H9 (cell line): ENCODE data around the gene OR51S1. TPM values are rescaled to one million over a fixed set of nuclear protein-coding genes. Genes with fewer than 3 reads are reported as not detected.

Source experiments
- DNase-seq: peaks from one replicate; pipeline ENCODE4 v3.0.0-alpha.2; 2017
- H2AFZ ChIP-seq: one replicate; pipeline ENCODE4 v1.6.1; 2013; ENCODE audit warnings: mild to moderate bottlenecking, low read length, control low read depth, moderate library complexity
- H2AK5ac ChIP-seq: 2 replicates; pipeline ENCODE4 v1.6.1; 2013; ENCODE audit warnings: low read length, control low read depth, mixed read lengths; ENCODE audit not compliant: insufficient read length
- H2BK120ac ChIP-seq: one replicate; pipeline ENCODE4 v1.6.1; 2013; ENCODE audit warnings: low read depth, mild to moderate bottlenecking, low read length, control low read depth, inconsistent platforms; ENCODE audit not compliant: poor library complexity, severe bottlenecking
- H2BK12ac ChIP-seq: 2 replicates; pipeline ENCODE4 v1.6.1; 2013; ENCODE audit warnings: low read length, control low read depth, mixed read lengths, low read depth; ENCODE audit not compliant: insufficient read length
- H2BK15ac ChIP-seq: 2 replicates; pipeline ENCODE4 v1.6.1; 2013; ENCODE audit warnings: low read depth, low read length, control low read depth
- H2BK20ac ChIP-seq: one replicate; pipeline ENCODE4 v1.6.1; 2013; ENCODE audit warnings: low read depth, mild to moderate bottlenecking, low read length, control low read depth, inconsistent platforms; ENCODE audit not compliant: poor library complexity, severe bottlenecking
- H2BK5ac ChIP-seq: 2 replicates; pipeline ENCODE4 v1.6.1; 2013; ENCODE audit warnings: low read length, control low read depth, mixed read lengths; ENCODE audit not compliant: insufficient read length
- H3K14ac ChIP-seq: 2 replicates; pipeline ENCODE4 v1.6.1; 2013; ENCODE audit warnings: low read length, control low read depth; ENCODE audit not compliant: insufficient read depth
- H3K18ac ChIP-seq: 2 replicates; pipeline ENCODE4 v1.6.1; 2013; ENCODE audit warnings: low read depth, mild to moderate bottlenecking, mixed read lengths, low read length, control low read depth; ENCODE audit not compliant: insufficient read length
- H3K23ac ChIP-seq: 2 replicates; pipeline ENCODE4 v1.6.1; 2013; ENCODE audit warnings: low read length, control low read depth, mixed read lengths, low read depth; ENCODE audit not compliant: insufficient read length
- H3K23me2 ChIP-seq: 2 replicates; pipeline ENCODE4 v1.6.1; 2013; ENCODE audit warnings: low read depth, mild to moderate bottlenecking, mixed read lengths, low read length, control low read depth; ENCODE audit not compliant: insufficient read length, poor library complexity, severe bottlenecking
- H3K27ac ChIP-seq: 2 replicates; pipeline ENCODE4 v1.5.1; 2013; ENCODE audit warnings: low read length, control low read depth, mixed read lengths, low read depth; ENCODE audit not compliant: insufficient read length
- H3K27me3 ChIP-seq: 2 replicates; pipeline ENCODE4 v1.6.1; 2013; ENCODE audit warnings: low read length, control low read depth, inconsistent platforms; ENCODE audit not compliant: insufficient read depth
- H3K4ac ChIP-seq: 2 replicates; pipeline ENCODE4 v1.6.1; 2013; ENCODE audit warnings: low read depth, mild to moderate bottlenecking, control low read depth, inconsistent platforms, low read length, moderate library complexity
- H3K4me1 ChIP-seq: 2 replicates; pipeline ENCODE4 v1.6.1; 2013; ENCODE audit warnings: low read length, control low read depth, inconsistent platforms; ENCODE audit not compliant: insufficient read depth
- H3K4me2 ChIP-seq: 2 replicates; pipeline ENCODE4 v1.6.1; 2013; ENCODE audit warnings: low read length, control low read depth, mixed read lengths; ENCODE audit not compliant: insufficient read length, insufficient read depth
- H3K56ac ChIP-seq: 2 replicates; pipeline ENCODE4 v1.6.1; 2013; ENCODE audit warnings: low read depth, mild to moderate bottlenecking, mixed read lengths, low read length, control low read depth; ENCODE audit not compliant: insufficient read length
- H3K79me1 ChIP-seq: 2 replicates; pipeline ENCODE4 v1.6.1; 2013; ENCODE audit warnings: low read depth, mild to moderate bottlenecking, moderate library complexity, low read length, control low read depth, inconsistent platforms; ENCODE audit not compliant: insufficient read depth, poor library complexity, severe bottlenecking
- H3K79me2 ChIP-seq: 2 replicates; pipeline ENCODE4 v1.6.1; 2013; ENCODE audit warnings: low read length, control low read depth, inconsistent platforms; ENCODE audit not compliant: insufficient read depth
- H3K9ac ChIP-seq: 2 replicates; pipeline ENCODE4 v1.6.1; 2013; ENCODE audit warnings: low read length, control low read depth, mixed read lengths; ENCODE audit not compliant: insufficient read length; ENCODE audit errors: extremely low read depth
- H3K9me3 ChIP-seq: one replicate; pipeline ENCODE4 v1.6.1; 2013; ENCODE audit warnings: low read depth, low read length, inconsistent platforms; ENCODE audit not compliant: control insufficient read depth
- H3T11ph ChIP-seq: one replicate; pipeline ENCODE4 v1.6.1; 2013; ENCODE audit warnings: mild to moderate bottlenecking, low read length, control low read depth, inconsistent platforms
- H4K20me1 ChIP-seq: one replicate; pipeline ENCODE4 v1.6.1; 2013; ENCODE audit not compliant: control insufficient read depth, insufficient read length, insufficient read depth
- H4K5ac ChIP-seq: 2 replicates; pipeline ENCODE4 v1.6.1; 2013; ENCODE audit warnings: low read depth, mild to moderate bottlenecking, mixed read lengths, low read length, control low read depth; ENCODE audit not compliant: insufficient read length
- H4K8ac ChIP-seq: replicated peaks from 2 replicates; pipeline ENCODE4 v1.6.1; 2013; ENCODE audit warnings: low read length, control low read depth, mixed read lengths, low read depth; ENCODE audit not compliant: insufficient read length
- H4K91ac ChIP-seq: 2 replicates; pipeline ENCODE4 v1.6.1; 2013; ENCODE audit warnings: low read depth, mild to moderate bottlenecking, moderate library complexity, mixed read lengths, low read length, control low read depth; ENCODE audit not compliant: insufficient read length
- H3K27ac Mint-ChIP-seq, 3 experiments: 2 replicates in 2 of 3; 3 replicates in 1 of 3; pipeline ENCODE4 v1.8.0; 2020 to 2021; ENCODE audit warnings: mixed read lengths in 3 of 3, mild to moderate bottlenecking in 1 of 3, moderate library complexity in 1 of 3
- H3K27me3 Mint-ChIP-seq: 2 replicates; pipeline ENCODE4 v1.8.0; 2021; ENCODE audit warnings: low read depth, mild to moderate bottlenecking, moderate library complexity, mixed read lengths
- H3K36me3 Mint-ChIP-seq, 3 experiments: 2 replicates in 2 of 3; 3 replicates in 1 of 3; pipeline ENCODE4 v1.8.0; 2020 to 2021; ENCODE audit warnings: low read depth in 3 of 3, mixed read lengths in 3 of 3; ENCODE audit not compliant: insufficient read depth in 1 of 3
- H3K4me1 Mint-ChIP-seq, 2 experiments: 2 replicates each; pipeline ENCODE4 v1.8.0; 2020; ENCODE audit warnings: mixed read lengths in 2 of 2
- H3K4me3 Mint-ChIP-seq, 2 experiments: 2 replicates in 1 of 2; 3 replicates in 1 of 2; pipeline ENCODE4 v1.8.0; 2020 to 2021; ENCODE audit warnings: mild to moderate bottlenecking in 2 of 2, mixed read lengths in 2 of 2, moderate library complexity in 1 of 2
- H3K9me3 Mint-ChIP-seq, 2 experiments: 2 replicates in 1 of 2; 3 replicates in 1 of 2; pipeline ENCODE4 v1.8.0; 2020; ENCODE audit warnings: mild to moderate bottlenecking in 2 of 2, mixed read lengths in 2 of 2, moderate library complexity in 1 of 2
- CTCF ChIP-seq: fragments of 200-600 bp; sonication (generic); conservative IDR thresholded peaks from 3 replicates; pipeline ENCODE4 v1.8.0; 2021; ENCODE audit warnings: antibody characterized with exemption, mild to moderate bottlenecking
- total RNA-seq: library from RNA; stranded (reverse); gene quantifications from 2 replicates; pipeline ENCODE4 v1.2.1, GENCODE V29; 2021

The OR51S1 gene
- total RNA-seq, 1 experiment from 2014 or later = not detected

- Mint-ChIP-seq H3K4me1 (no peaks in the 10 kb centered on the region), H3K4me3 (no peak overlapping the region), H3K9me3 (no peaks in the 10 kb centered on the region), H3K27me3 (no peaks in the 10 kb centered on the region; the same call in 1 of the 2 replicates), H3K36me3 (no peaks in the 10 kb centered on the region), H3K27ac (no peak overlapping the region)
- Histone ChIP-seq H4K91ac (no peak overlapping the region), H3K23me2 (no peaks in the 10 kb centered on the region), H3K4me2 (no peak overlapping the region), H3K23ac (no peak overlapping the region), H3K4ac (no peak overlapping the region), H4K8ac (no peak overlapping the region), H3K9me3 (no peaks in the 10 kb centered on the region), H3K18ac (no peak overlapping the region), H4K20me1 (no peaks in the 10 kb centered on the region), H3T11ph (no peak overlapping the region), H3K27me3 (no peaks in the 10 kb centered on the region), H2BK20ac (no peak overlapping the region), H3K79me2 (no peaks in the 10 kb centered on the region), H2AK5ac (no peak overlapping the region), H2AFZ (no peak overlapping the region), H2BK12ac (no peak overlapping the region), H3K4me1 (no peaks in the 10 kb centered on the region), H3K79me1 (no peaks in the 10 kb centered on the region), H2BK5ac (no peak overlapping the region), H3K27ac (no peak overlapping the region), H2BK120ac (no peak overlapping the region), H3K14ac (no peak overlapping the region), H4K5ac (no peak overlapping the region), H2BK15ac (no peak overlapping the region), H3K56ac (no peak overlapping the region), H3K9ac (no peak overlapping the region)
- DNase-seq = no peak
- no peak for TF ChIP-seq CTCF
Observed at GRCh38 chr11:4825132-4825531, 23.9 kb downstream of the OR51S1 start.
